Measurements from ENCODE around the gene PPFIBP2. TPM values are rescaled to one million over a fixed set of nuclear protein-coding genes. Genes with fewer than 3 reads are reported as not detected.

PPFIBP2 gene
- total RNA-seq, 1 donor from 2014 or later, result 74.1 TPM

DNA sequence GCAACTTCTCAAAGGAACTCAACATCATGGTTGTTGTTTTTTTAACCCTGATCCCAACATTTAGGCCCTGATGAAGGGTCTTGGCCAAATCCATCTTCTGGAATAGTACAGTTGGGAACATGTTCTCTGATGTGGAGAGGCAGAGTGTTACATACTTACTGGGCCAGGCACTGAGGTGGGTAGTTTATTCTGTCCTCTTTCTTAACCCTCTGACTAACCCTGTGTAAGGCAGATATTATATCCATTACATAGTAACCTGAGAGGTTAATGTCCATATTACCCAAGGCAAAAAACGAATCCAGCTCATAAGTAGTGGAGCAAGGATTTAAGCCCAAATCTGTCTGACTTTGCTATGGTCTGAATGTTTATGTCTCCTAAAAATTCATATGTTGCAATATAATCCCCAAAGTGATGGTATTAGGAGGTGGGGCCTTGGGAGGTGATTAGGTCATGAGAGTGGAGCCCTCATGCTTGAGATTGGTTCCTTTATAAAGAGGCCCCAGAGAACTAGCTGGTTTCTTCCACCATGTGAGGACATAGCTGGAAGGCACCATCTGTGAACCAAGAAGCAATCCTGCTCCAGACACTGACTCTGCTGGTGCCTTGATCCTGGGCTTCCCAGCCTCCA lies 16.3 kb downstream of the PPFIBP2 start:
- no peak overlapping the region for H3K27ac Mint-ChIP-seq (ENCODE audit: unreplicated experiment)
- H3K4me3 Mint-ChIP-seq (ENCODE audit: unreplicated experiment), result no peak overlapping the region
- H3K27me3 Mint-ChIP-seq (ENCODE audit: unreplicated experiment), result peaks cover 6% of the 10 kb centered on the region
- TF ChIP-seq, protein P1, sequence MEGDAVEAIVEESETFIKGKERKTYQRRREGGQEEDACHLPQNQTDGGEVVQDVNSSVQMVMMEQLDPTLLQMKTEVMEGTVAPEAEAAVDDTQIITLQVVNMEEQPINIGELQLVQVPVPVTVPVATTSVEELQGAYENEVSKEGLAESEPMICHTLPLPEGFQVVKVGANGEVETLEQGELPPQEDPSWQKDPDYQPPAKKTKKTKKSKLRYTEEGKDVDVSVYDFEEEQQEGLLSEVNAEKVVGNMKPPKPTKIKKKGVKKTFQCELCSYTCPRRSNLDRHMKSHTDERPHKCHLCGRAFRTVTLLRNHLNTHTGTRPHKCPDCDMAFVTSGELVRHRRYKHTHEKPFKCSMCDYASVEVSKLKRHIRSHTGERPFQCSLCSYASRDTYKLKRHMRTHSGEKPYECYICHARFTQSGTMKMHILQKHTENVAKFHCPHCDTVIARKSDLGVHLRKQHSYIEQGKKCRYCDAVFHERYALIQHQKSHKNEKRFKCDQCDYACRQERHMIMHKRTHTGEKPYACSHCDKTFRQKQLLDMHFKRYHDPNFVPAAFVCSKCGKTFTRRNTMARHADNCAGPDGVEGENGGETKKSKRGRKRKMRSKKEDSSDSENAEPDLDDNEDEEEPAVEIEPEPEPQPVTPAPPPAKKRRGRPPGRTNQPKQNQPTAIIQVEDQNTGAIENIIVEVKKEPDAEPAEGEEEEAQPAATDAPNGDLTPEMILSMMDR (IDR thresholded peaks at IDR 0.05), result no peak
- H3K4me1 Mint-ChIP-seq (ENCODE audit: unreplicated experiment), result peaks cover 2% of the 10 kb centered on the region
- H3K9me3 Mint-ChIP-seq (ENCODE audit: unreplicated experiment), result no peaks in the 10 kb centered on the region
- DNase-seq (ENCODE audit: extremely low spot score, unreplicated experiment), result no peak
- H3K36me3 Mint-ChIP-seq (ENCODE audit: unreplicated experiment), result no peaks in the 10 kb centered on the region

DNA sequence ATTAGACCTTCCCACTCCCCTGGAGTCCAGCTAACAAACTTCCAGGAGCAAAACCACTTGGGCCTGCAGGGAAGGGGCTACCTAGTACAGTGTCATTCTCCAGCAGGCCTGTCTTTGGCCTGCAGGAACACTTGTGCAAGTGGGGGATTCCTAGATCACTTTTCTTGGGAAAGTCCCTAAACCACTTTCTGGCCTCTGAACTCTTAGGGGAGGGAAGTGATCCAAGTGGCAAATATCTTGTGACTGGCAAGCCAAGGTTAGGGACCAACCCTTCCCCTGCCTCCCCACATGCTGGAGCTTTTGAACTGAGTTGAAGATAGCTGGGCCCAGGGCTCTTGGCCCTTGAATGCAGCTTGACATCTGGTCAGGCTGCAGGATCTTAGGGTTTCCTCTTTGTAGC lies 17.2 kb downstream of the PPFIBP2 start:
- TF ChIP-seq, protein P1 (IDR thresholded peaks at IDR 0.05), result no peak
- Mint-ChIP-seq H3K27ac (ENCODE audit: unreplicated experiment) (no peak overlapping the region), H3K4me3 (ENCODE audit: unreplicated experiment) (no peak overlapping the region)

DNA sequence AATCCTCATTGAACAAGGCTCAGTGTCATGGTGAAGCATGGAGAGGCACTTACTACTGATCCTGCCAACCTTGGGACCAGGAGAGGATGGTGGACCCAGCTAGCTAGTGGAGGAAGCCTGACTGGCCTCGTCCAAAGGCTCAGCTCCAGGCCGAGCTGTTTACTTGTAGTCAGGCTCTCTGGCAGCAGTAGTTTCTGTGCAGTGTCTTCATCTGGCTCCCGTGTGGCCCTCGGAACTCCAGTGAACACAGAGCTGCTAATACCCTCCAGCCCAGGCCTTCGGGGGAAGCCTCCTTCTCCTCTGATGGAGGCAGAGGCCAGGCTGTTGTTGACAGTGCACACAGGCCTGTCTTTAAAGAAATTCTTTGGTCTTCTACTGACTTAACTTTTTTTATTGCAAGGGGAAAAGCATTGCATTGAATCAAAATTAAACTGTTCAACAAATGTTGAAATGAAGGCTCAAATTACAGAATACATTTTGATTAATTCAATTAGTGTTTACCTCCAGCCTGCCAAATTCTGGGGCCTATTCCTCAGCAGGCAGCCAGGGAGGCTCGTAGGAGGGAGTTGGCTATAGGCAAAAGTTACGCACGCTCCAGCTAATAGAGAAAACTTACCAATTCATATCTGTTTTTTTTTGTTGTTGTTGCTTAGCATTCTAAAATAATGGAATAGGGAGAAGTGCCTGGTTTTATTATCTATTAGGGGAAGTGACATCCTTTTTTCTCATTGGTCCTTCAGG lies 18.8 kb downstream of the PPFIBP2 start:
- Mint-ChIP-seq H3K36me3 (ENCODE audit: unreplicated experiment) (no peaks in the 10 kb centered on the region), H3K9me3 (ENCODE audit: unreplicated experiment) (no peaks in the 10 kb centered on the region), H3K27me3 (ENCODE audit: unreplicated experiment) (peaks cover 24% of the 10 kb centered on the region), H3K27ac (ENCODE audit: unreplicated experiment) (no peak overlapping the region), H3K4me1 (ENCODE audit: unreplicated experiment) (peaks cover 2% of the 10 kb centered on the region), H3K4me3 (ENCODE audit: unreplicated experiment) (no peak overlapping the region)
- no peak for DNase-seq (ENCODE audit: extremely low spot score, unreplicated experiment)
- TF ChIP-seq, protein P1 (IDR thresholded peaks at IDR 0.05), result no peak

More for the DNA sequence above, 17.2 kb downstream of the PPFIBP2 start:
- Mint-ChIP-seq H3K36me3 (ENCODE audit: unreplicated experiment) (no peaks in the 10 kb centered on the region), H3K9me3 (ENCODE audit: unreplicated experiment) (no peaks in the 10 kb centered on the region), H3K4me1 (ENCODE audit: unreplicated experiment) (peaks cover 2% of the 10 kb centered on the region), H3K27me3 (ENCODE audit: unreplicated experiment) (peaks cover 11% of the 10 kb centered on the region)
- no peak for DNase-seq (ENCODE audit: extremely low spot score, unreplicated experiment)

DNA sequence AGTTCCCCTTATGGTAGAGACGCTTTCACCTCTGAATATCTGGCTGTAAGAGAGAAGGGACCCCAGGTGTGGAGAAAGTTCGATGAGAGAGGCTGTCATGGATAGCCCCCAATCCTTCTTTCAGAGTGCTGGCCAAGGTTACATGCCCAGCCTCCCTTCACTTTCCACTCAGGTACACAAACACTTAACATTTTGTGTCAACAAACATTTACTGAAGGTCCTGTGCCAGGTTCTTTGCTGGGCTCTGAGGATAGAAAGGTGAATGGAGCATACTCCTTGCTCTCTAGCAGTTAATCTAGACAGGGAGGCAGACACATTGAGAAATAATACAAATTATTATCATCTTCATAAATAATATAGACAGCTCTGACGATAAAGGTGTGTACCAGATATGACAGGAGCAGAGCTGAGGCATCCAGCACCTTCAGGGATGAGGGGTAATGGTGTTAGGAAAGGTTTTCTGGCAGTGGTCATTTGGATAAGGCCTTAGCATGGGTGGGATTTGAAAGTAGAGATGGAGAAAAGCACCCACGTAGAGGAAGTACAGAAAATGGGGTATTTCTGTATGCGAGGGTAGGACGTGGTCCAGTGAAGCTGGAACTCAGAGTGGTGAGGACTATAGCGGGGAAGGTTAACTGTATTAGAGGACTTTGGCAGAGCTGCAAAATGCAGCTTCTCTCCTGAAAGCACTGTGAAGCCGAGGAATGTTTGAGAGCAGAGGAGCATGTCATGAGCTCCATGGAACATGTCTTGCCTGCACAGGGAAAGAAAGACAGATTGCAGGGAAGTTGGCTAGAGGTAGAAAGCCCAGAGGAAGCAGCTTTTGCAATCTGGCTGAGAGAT lies 19.6 kb downstream of the PPFIBP2 start:
- DNase-seq (ENCODE audit: extremely low spot score, unreplicated experiment), result no peak
- H3K4me1 Mint-ChIP-seq (ENCODE audit: unreplicated experiment), result peaks cover 2% of the 10 kb centered on the region
- peaks cover 27% of the 10 kb centered on the region for H3K27me3 Mint-ChIP-seq (ENCODE audit: unreplicated experiment)
- H3K4me3 Mint-ChIP-seq (ENCODE audit: unreplicated experiment), result no peak overlapping the region
- no peaks in the 10 kb centered on the region for H3K9me3 Mint-ChIP-seq (ENCODE audit: unreplicated experiment)
- TF ChIP-seq, protein P1 (IDR thresholded peaks at IDR 0.05), result no peak
- H3K36me3 Mint-ChIP-seq (ENCODE audit: unreplicated experiment), result no peaks in the 10 kb centered on the region
- no peak overlapping the region for H3K27ac Mint-ChIP-seq (ENCODE audit: unreplicated experiment)

DNA sequence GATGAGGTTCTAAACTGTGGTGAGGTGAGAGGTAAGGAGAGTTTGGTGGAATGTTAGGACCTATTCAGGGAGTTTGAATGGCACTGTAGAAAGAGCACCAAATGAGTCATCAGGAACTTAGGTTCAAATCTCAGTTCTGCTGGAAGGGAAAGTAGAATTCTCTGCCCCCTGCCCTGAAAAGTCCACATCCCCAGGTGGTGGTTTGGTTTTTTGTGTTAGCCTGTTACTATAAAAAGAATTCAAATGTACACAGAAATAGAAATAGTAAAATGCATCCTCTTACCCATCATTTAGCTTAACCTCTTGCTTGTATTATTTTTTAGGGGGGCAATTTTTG lies 20.2 kb downstream of the PPFIBP2 start:
- H3K4me3 Mint-ChIP-seq (ENCODE audit: unreplicated experiment), result no peak overlapping the region
- no peaks in the 10 kb centered on the region for H3K9me3 Mint-ChIP-seq (ENCODE audit: unreplicated experiment)
- peaks cover 2% of the 10 kb centered on the region for H3K4me1 Mint-ChIP-seq (ENCODE audit: unreplicated experiment)
- no peak for DNase-seq (ENCODE audit: extremely low spot score, unreplicated experiment)
- peaks cover 27% of the 10 kb centered on the region for H3K27me3 Mint-ChIP-seq (ENCODE audit: unreplicated experiment)
- H3K36me3 Mint-ChIP-seq (ENCODE audit: unreplicated experiment), result no peaks in the 10 kb centered on the region
- TF ChIP-seq, protein P1 (IDR thresholded peaks at IDR 0.05), result no peak
- H3K27ac Mint-ChIP-seq (ENCODE audit: unreplicated experiment), result no peak overlapping the region

Measured in osteocyte (in vitro differentiated cells).